ENCODE results near the gene ATRIP. TPM values are rescaled to one million over a fixed set of nuclear protein-coding genes. Genes with fewer than 3 reads are reported as not detected.
A peak's percentile ranks its signal among the peaks of the same experiment; 100 is the strongest.
"Not testable (repeated sequence)": the region's sequence is repeated elsewhere in the genome, so short reads cannot be mapped to it uniquely, and the experiment has no call there.

Gene ATRIP
- total RNA-seq, 5 donors from 2014 or later (not counting 1 experiment from before 2014, with no cell fraction given) = 7.8 to 14.9 (median 12.8) TPM

DNA sequence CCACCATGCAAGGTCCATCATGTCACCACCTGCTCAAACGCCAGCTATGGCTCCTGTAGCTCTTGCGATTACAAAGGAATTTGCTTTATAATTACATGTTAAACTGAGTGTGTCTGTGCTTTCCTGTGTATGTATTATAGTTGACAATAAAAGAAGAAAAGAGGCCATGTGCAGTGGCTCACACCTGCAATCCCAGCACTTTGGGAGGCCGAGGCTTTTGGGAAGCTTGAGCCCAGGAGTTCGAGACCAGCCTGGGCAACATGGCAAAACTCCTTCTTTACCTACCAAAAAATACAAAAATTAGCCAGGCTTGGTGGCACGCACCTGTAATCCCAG is 27.0 kb downstream of the ATRIP start:
- H3K36me3 ChIP-seq (ENCODE audit: control insufficient read depth in 2 of 2, extremely low read depth in 1 of 2, insufficient read depth in 1 of 2, low read length in 1 of 2) = peaks cover 0 to 29% of the 10 kb centered on the region in 2 donors
- no peak for DNase-seq
- peak overlapping the region; percentile 99 for H3K27ac ChIP-seq (ENCODE audit: low read length)
- H3K36me3 Mint-ChIP-seq = peaks cover 20% of the 10 kb centered on the region
- no peaks in the 10 kb centered on the region for H3K9me3 Mint-ChIP-seq
- H3K27me3 Mint-ChIP-seq = no peaks in the 10 kb centered on the region
- H3K4me1 ChIP-seq (ENCODE audit: control insufficient read depth in 1 of 2, extremely low read depth in 1 of 2, insufficient read depth in 2 of 2, low read length in 2 of 2) = peaks cover 17 to 92% of the 10 kb centered on the region in 2 experiments
- peak overlapping the region; percentile 83 to 95 (median 95) for H3K4me3 Mint-ChIP-seq
- H3K4me3 ChIP-seq (ENCODE audit: control insufficient read depth in 1 of 2, extremely low read depth in 1 of 2, low read length in 1 of 2) = peak overlapping the region; percentile 23 to 77
- H3K9me3 ChIP-seq = no peaks in the 10 kb centered on the region
- peak overlapping the region; percentile 99 for H3K27ac Mint-ChIP-seq
- peaks cover 56 to 74% (median 72%) of the 10 kb centered on the region in 3 donors for H3K4me1 Mint-ChIP-seq
- no peak for ATAC-seq (replicated peaks in 1 of 4)
- WGBS (ENCODE audit: insufficient coverage) = no CpG with 5 or more reads among the region's 5 CpGs
- POLR2A ChIA-PET = interaction anchor here in 1 of 2 donors (0.6 to 1.5 kb wide), 3 partner anchors 33 to 199 kb away, joined by 3 to 10 read pairs (median 8); partner anchors contain the start of genes CCDC51 and TMA7
- H3K27me3 ChIP-seq (replicated peaks in 1 of 2; ENCODE audit: control insufficient read depth in 2 of 2, extremely low read depth in 1 of 2, insufficient read depth in 2 of 2, low read length in 1 of 2) = no peaks in the 10 kb centered on the region
- CTCF ChIA-PET = interaction anchor here (0.6 to 2.5 kb wide), 8 partner anchors 16 to 80 kb away, joined by 3 to 32 read pairs (median 4); partner anchors contain the start of genes ATRIP (in 1 of the 2), CCDC51 (in 1 of the 2) and TMA7 (in 1 of the 2)

DNA sequence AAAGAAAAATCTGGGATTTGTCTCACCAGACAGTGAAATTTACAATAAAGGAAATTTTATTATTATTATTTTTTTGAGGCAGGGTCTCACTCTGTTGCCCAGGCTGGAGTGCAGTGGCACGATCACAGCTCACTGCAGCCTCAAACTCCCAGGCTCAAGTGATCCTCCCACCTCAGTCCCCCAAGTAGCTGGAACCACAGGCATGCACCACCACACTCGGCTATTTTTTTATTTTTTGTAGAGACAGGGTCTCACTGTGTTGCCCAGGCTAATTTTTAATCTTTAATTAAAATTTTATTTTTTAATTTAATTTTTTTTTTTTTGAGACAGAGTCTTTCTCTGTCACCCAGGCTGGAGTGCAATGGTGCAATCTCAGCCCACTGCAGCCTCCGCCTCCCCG is 27.5 kb downstream of the ATRIP start:
- Mint-ChIP-seq H3K4me1 (peaks cover 56 to 74% (median 72%) of the 10 kb centered on the region in 3 donors), H3K27ac (peak overlapping the region in 1 of 2 donors; percentile 99), H3K36me3 (peaks cover 15% of the 10 kb centered on the region)
- Histone ChIP-seq H3K27ac (ENCODE audit: low read length) (peak overlapping the region; percentile 99), H3K36me3 (ENCODE audit: control insufficient read depth in 2 of 2, extremely low read depth in 1 of 2, insufficient read depth in 1 of 2, low read length in 1 of 2) (peaks cover 0 to 25% of the 10 kb centered on the region in 2 donors), H3K4me1 (ENCODE audit: control insufficient read depth in 1 of 2, extremely low read depth in 1 of 2, insufficient read depth in 2 of 2, low read length in 2 of 2) (peaks cover 19 to 92% of the 10 kb centered on the region in 2 experiments)
- H3K27me3 ChIP-seq (replicated peaks in 1 of 2; ENCODE audit: control insufficient read depth in 2 of 2, extremely low read depth in 1 of 2, insufficient read depth in 2 of 2, low read length in 1 of 2); ATAC-seq (replicated peaks in 1 of 4); H3K9me3 ChIP-seq; H3K4me3 ChIP-seq (ENCODE audit: control insufficient read depth in 1 of 2, extremely low read depth in 1 of 2, low read length in 1 of 2); DNase-seq; H3K27me3 Mint-ChIP-seq; H3K9me3 Mint-ChIP-seq; H3K4me3 Mint-ChIP-seq: not testable (repeated sequence)
- WGBS (ENCODE audit: insufficient coverage) = no CpG with 5 or more reads among the region's 4 CpGs
- CTCF ChIA-PET = interaction anchor here (0.7 to 2.5 kb wide), 6 partner anchors 27 to 79 kb away, joined by 3 to 32 read pairs (median 4); partner anchors contain the start of genes ATRIP (in 1 of the 2), CCDC51 (in 1 of the 2) and TMA7 (in 1 of the 2)
- POLR2A ChIA-PET = interaction anchor here in 1 of 2 donors (0.6 to 0.7 kb wide), 2 partner anchors 84 to 200 kb away, joined by 3 to 8 read pairs; no protein-coding TSS in a partner anchor

- POLR2A ChIA-PET = no interaction called here
- peaks cover 0 to 19% of the 10 kb centered on the region in 2 donors for H3K36me3 ChIP-seq (ENCODE audit: control insufficient read depth in 2 of 2, extremely low read depth in 1 of 2, insufficient read depth in 1 of 2, low read length in 1 of 2)
Measured at GRCh38 chr3:48474619-48475018, 28.1 kb downstream of the ATRIP start.

GRCh38 chr3:48475188-48475587 is 28.7 kb downstream of the ATRIP start:
- Mint-ChIP-seq H3K27me3 (no peaks in the 10 kb centered on the region), H3K27ac (peak overlapping the region; percentile 62 to 81), H3K4me3 (peak overlapping the region in 1 of 3 donors; percentile 7), H3K4me1 (peaks cover 56 to 73% (median 70%) of the 10 kb centered on the region in 3 donors), H3K36me3 (peaks cover 6% of the 10 kb centered on the region), H3K9me3 (no peaks in the 10 kb centered on the region)
- H3K9me3 ChIP-seq = no peaks in the 10 kb centered on the region
- POLR2A ChIA-PET = no interaction called here
- peaks cover 0 to 13% of the 10 kb centered on the region in 2 donors for H3K36me3 ChIP-seq (ENCODE audit: control insufficient read depth in 2 of 2, extremely low read depth in 1 of 2, insufficient read depth in 1 of 2, low read length in 1 of 2)
- 93% methylated on average over 10 of the region's 11 CpGs for WGBS (ENCODE audit: insufficient coverage)
- DNase-seq = no peak
- CTCF ChIA-PET = no interaction called here
- H3K27me3 ChIP-seq (replicated peaks in 1 of 2; ENCODE audit: control insufficient read depth in 2 of 2, extremely low read depth in 1 of 2, insufficient read depth in 2 of 2, low read length in 1 of 2) = no peaks in the 10 kb centered on the region
- no peak overlapping the region for H3K4me3 ChIP-seq (ENCODE audit: control insufficient read depth in 1 of 2, extremely low read depth in 1 of 2, low read length in 1 of 2)
- ATAC-seq (replicated peaks in 1 of 4) = no peak
- H3K27ac ChIP-seq (ENCODE audit: low read length) = peak overlapping the region; percentile 23
- H3K4me1 ChIP-seq (ENCODE audit: control insufficient read depth in 1 of 2, extremely low read depth in 1 of 2, insufficient read depth in 2 of 2, low read length in 2 of 2) = peaks cover 19 to 92% of the 10 kb centered on the region in 2 experiments

More at GRCh38 chr3:48474619-48475018, 28.1 kb downstream of the ATRIP start:
- no peaks in the 10 kb centered on the region for H3K27me3 ChIP-seq (replicated peaks in 1 of 2; ENCODE audit: control insufficient read depth in 2 of 2, extremely low read depth in 1 of 2, insufficient read depth in 2 of 2, low read length in 1 of 2)
- H3K9me3 ChIP-seq = no peaks in the 10 kb centered on the region
- CTCF ChIA-PET = no interaction called here
- Mint-ChIP-seq H3K27me3 (no peaks in the 10 kb centered on the region), H3K4me1 (peaks cover 56 to 73% (median 71%) of the 10 kb centered on the region in 3 donors), H3K36me3 (peaks cover 10% of the 10 kb centered on the region), H3K27ac (peak overlapping the region; percentile 62 to 81), H3K4me3 (peak overlapping the region in 1 of 3 donors; percentile 7), H3K9me3 (no peaks in the 10 kb centered on the region)
- peak overlapping the region; percentile 4 for H3K27ac ChIP-seq (ENCODE audit: low read length)
- H3K4me3 ChIP-seq (ENCODE audit: control insufficient read depth in 1 of 2, extremely low read depth in 1 of 2, low read length in 1 of 2) = no peak overlapping the region
- no peak for DNase-seq
- H3K4me1 ChIP-seq (ENCODE audit: control insufficient read depth in 1 of 2, extremely low read depth in 1 of 2, insufficient read depth in 2 of 2, low read length in 2 of 2) = peaks cover 20 to 92% of the 10 kb centered on the region in 2 experiments
- ATAC-seq (replicated peaks in 1 of 4) = no peak
- 100% methylated on average over 1 of the region's 4 CpGs for WGBS (ENCODE audit: insufficient coverage)

DNA sequence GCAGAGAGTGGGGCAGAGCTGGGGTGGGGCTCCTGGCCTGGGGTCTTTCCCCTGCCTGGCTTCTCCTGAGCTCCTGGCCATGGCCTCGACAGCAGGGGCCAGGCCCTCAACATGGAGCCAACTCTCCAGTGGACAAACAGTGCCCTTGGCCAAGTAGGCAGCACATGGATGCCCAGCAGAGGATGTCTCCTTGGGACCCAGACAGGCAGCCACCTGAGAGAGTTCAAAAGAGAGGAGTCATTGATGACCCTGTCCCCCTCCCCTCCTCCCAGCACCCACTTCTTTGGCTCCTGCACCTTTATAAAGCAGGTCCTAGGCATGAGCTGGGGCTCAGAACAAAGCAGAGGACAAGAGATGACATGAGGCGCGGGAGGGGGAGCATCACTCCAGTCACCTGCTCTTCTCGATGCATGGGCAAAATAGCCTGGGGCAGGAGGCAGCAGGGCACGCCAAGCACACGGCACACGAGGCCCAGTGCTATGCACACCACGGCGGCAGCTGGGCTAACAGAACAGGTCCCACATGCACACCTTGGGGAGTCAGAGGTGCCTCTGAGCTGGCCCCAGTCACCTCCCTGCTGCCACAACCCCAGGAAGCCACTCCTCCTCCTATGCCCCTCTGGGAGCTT is 30.0 kb downstream of the ATRIP start:
- peaks cover 6% of the 10 kb centered on the region for H3K36me3 Mint-ChIP-seq
- peak overlapping the region; percentile 89 for H3K27ac ChIP-seq (ENCODE audit: low read length)
- H3K4me1 Mint-ChIP-seq = peaks cover 58 to 68% (median 62%) of the 10 kb centered on the region in 3 donors
- ATAC-seq (replicated peaks in 1 of 4) = no peak
- ChIA-PET CTCF (interaction anchor here in 1 of 2 donors (0.6 to 3.6 kb wide), 3 partner anchors 16 to 802 kb away, joined by 3 to 12 read pairs (median 5); no protein-coding TSS in a partner anchor), POLR2A (interaction anchor here (0.5 to 0.6 kb wide), 2 partner anchors 41 to 231 kb away, joined by 3 to 4 read pairs; no protein-coding TSS in a partner anchor)
- H3K36me3 ChIP-seq (ENCODE audit: control insufficient read depth in 2 of 2, extremely low read depth in 1 of 2, insufficient read depth in 1 of 2, low read length in 1 of 2) = peaks cover 0 to 12% of the 10 kb centered on the region in 2 donors
- H3K4me3 Mint-ChIP-seq = no peak overlapping the region
- no peaks in the 10 kb centered on the region for H3K9me3 ChIP-seq
- no peaks in the 10 kb centered on the region for H3K27me3 Mint-ChIP-seq
- H3K4me1 ChIP-seq (ENCODE audit: control insufficient read depth in 1 of 2, extremely low read depth in 1 of 2, insufficient read depth in 2 of 2, low read length in 2 of 2) = peaks cover 15 to 84% of the 10 kb centered on the region in 2 experiments
- no peak overlapping the region for H3K4me3 ChIP-seq (ENCODE audit: control insufficient read depth in 1 of 2, extremely low read depth in 1 of 2, low read length in 1 of 2)
- no peaks in the 10 kb centered on the region for H3K9me3 Mint-ChIP-seq
- WGBS (ENCODE audit: insufficient coverage) = 91% methylated on average over 9 of the region's 9 CpGs
- peak overlapping the region; percentile 98 for H3K27ac Mint-ChIP-seq
- H3K27me3 ChIP-seq (replicated peaks in 1 of 2; ENCODE audit: control insufficient read depth in 2 of 2, extremely low read depth in 1 of 2, insufficient read depth in 2 of 2, low read length in 1 of 2) = no peaks in the 10 kb centered on the region
- no peak for DNase-seq

GRCh38 chr3:48477959-48478520 is 31.5 kb downstream of the ATRIP start:
- no peaks in the 10 kb centered on the region for H3K9me3 Mint-ChIP-seq
- H3K27ac ChIP-seq (ENCODE audit: low read length) = peak overlapping the region; percentile 89
- peaks cover 0 to 12% of the 10 kb centered on the region in 2 donors for H3K36me3 ChIP-seq (ENCODE audit: control insufficient read depth in 2 of 2, extremely low read depth in 1 of 2, insufficient read depth in 1 of 2, low read length in 1 of 2)
- ATAC-seq (replicated peaks in 1 of 4) = no peak
- H3K27me3 ChIP-seq (replicated peaks in 1 of 2; ENCODE audit: control insufficient read depth in 2 of 2, extremely low read depth in 1 of 2, insufficient read depth in 2 of 2, low read length in 1 of 2) = no peaks in the 10 kb centered on the region
- H3K4me3 Mint-ChIP-seq = peak overlapping the region; percentile 77 to 83 (median 82)
- DNase-seq = no peak
- CTCF ChIA-PET = interaction anchor here in 1 of 2 donors (3.6 kb wide), 1 partner anchor 42 kb away, joined by 12 read pairs; no protein-coding TSS in a partner anchor
- H3K27ac Mint-ChIP-seq = peak overlapping the region; percentile 98
- peaks cover 6% of the 10 kb centered on the region for H3K36me3 Mint-ChIP-seq
- H3K4me1 ChIP-seq (ENCODE audit: control insufficient read depth in 1 of 2, extremely low read depth in 1 of 2, insufficient read depth in 2 of 2, low read length in 2 of 2) = peaks cover 13 to 70% of the 10 kb centered on the region in 2 experiments
- peak overlapping the region in 1 of 2 donors; percentile 53 for H3K4me3 ChIP-seq (ENCODE audit: control insufficient read depth in 1 of 2, extremely low read depth in 1 of 2, low read length in 1 of 2)
- POLR2A ChIA-PET = interaction anchor here in 1 of 2 donors (0.5 kb wide), 1 partner anchor 17 kb away, joined by 3 read pairs; no protein-coding TSS in a partner anchor
- WGBS (ENCODE audit: insufficient coverage) = 100% methylated on average over 2 of the region's 9 CpGs
- peaks cover 57 to 65% (median 57%) of the 10 kb centered on the region in 3 donors for H3K4me1 Mint-ChIP-seq
- no peaks in the 10 kb centered on the region for H3K9me3 ChIP-seq
- H3K27me3 Mint-ChIP-seq = no peaks in the 10 kb centered on the region
